Mesendoderm (in vitro differentiated cells): ENCODE measurements around the gene GTF3C1. TPM values are rescaled to one million over a fixed set of nuclear protein-coding genes. Genes with fewer than 3 reads are reported as not detected.

Experiments used
- DNase-seq: peaks from one replicate; pipeline ENCODE4 v3.0.0; 2013
- H2AK5ac ChIP-seq: 2 replicates; pipeline ENCODE4 v1.6.1; 2013; ENCODE audit warnings: low read length, inconsistent platforms
- H2BK120ac ChIP-seq: 2 replicates; pipeline ENCODE4 v1.6.1; 2013; ENCODE audit warnings: low read depth, mild to moderate bottlenecking, low read length, moderate library complexity, mixed read lengths
- H2BK15ac ChIP-seq: replicated peaks from 2 replicates; pipeline ENCODE4 v1.6.1; 2013; ENCODE audit warnings: low read depth, mild to moderate bottlenecking, moderate library complexity
- H2BK5ac ChIP-seq: 2 replicates; pipeline ENCODE4 v1.6.1; 2013; ENCODE audit warnings: low read length, inconsistent platforms
- H3K18ac ChIP-seq: 2 replicates; pipeline ENCODE4 v1.6.1; 2013; ENCODE audit warnings: mild to moderate bottlenecking, low read length, mixed read lengths
- H3K23ac ChIP-seq: one replicate; pipeline ENCODE4 v1.6.1; 2013; ENCODE audit warnings: low read length
- H3K27ac ChIP-seq: 2 replicates; pipeline ENCODE4 v1.5.1; 2013; ENCODE audit warnings: low read depth, mild to moderate bottlenecking, inconsistent platforms, low read length, moderate library complexity
- H3K27me3 ChIP-seq: 2 replicates; pipeline ENCODE4 v1.6.1; 2013; ENCODE audit warnings: low read length, control low read depth, mild to moderate bottlenecking, inconsistent platforms; ENCODE audit not compliant: insufficient read depth, poor library complexity
- H3K36me3 ChIP-seq: 2 replicates; pipeline ENCODE4 v1.6.1; 2013; ENCODE audit warnings: low read length, inconsistent platforms; ENCODE audit not compliant: control insufficient read depth, insufficient read depth
- H3K4ac ChIP-seq: one replicate; pipeline ENCODE4 v1.6.1; 2013; ENCODE audit warnings: low read depth, mild to moderate bottlenecking, low read length, moderate library complexity
- H3K4me1 ChIP-seq: 2 replicates; pipeline ENCODE4 v1.6.1; 2013; ENCODE audit warnings: low read depth, low read length, inconsistent platforms; ENCODE audit not compliant: control insufficient read depth
- H3K4me2 ChIP-seq: 2 replicates; pipeline ENCODE4 v1.6.1; 2013; ENCODE audit warnings: low read length
- H3K4me3 ChIP-seq: 2 replicates; pipeline ENCODE4 v1.5.1; 2013; ENCODE audit warnings: mild to moderate bottlenecking, low read length
- H3K56ac ChIP-seq: one replicate; pipeline ENCODE4 v1.6.1; 2013; ENCODE audit warnings: low read length
- H3K79me1 ChIP-seq: 2 replicates; pipeline ENCODE4 v1.6.1; 2013; ENCODE audit warnings: low read length, inconsistent platforms
- H3K79me2 ChIP-seq: 2 replicates; pipeline ENCODE4 v1.6.1; 2013; ENCODE audit warnings: mild to moderate bottlenecking, low read length; ENCODE audit not compliant: control insufficient read depth, insufficient read depth
- H3K9ac ChIP-seq: 2 replicates; pipeline ENCODE4 v1.6.1; 2013; ENCODE audit warnings: low read length, inconsistent platforms
- H4K5ac ChIP-seq: one replicate; pipeline ENCODE4 v1.6.1; 2013; ENCODE audit warnings: low read length
- H4K8ac ChIP-seq: one replicate; pipeline ENCODE4 v1.6.1; 2013; ENCODE audit warnings: low read depth, mild to moderate bottlenecking, control low read depth, low read length, moderate library complexity
- WGBS: extraction: QIAGEN DNeasy Blood & Tissue Kit; methylation state at CpG from one replicate; pipeline ENCODE4 v1.1.7; 2013; ENCODE audit warnings: low lambda C conversion rate, missing lambda C conversion rate; ENCODE audit not compliant: insufficient coverage; ENCODE audit errors: extremely low coverage; 5-methylcytosine and 5-hydroxymethylcytosine counted together
- polyA plus RNA-seq, 2 experiments: library from polyadenylated mRNA; stranded (reverse); fragments of 200-250 nt; gene quantifications; one replicate each; pipeline ENCODE4 v1.2.3, GENCODE V29; 2013

Gene GTF3C1, protein sequence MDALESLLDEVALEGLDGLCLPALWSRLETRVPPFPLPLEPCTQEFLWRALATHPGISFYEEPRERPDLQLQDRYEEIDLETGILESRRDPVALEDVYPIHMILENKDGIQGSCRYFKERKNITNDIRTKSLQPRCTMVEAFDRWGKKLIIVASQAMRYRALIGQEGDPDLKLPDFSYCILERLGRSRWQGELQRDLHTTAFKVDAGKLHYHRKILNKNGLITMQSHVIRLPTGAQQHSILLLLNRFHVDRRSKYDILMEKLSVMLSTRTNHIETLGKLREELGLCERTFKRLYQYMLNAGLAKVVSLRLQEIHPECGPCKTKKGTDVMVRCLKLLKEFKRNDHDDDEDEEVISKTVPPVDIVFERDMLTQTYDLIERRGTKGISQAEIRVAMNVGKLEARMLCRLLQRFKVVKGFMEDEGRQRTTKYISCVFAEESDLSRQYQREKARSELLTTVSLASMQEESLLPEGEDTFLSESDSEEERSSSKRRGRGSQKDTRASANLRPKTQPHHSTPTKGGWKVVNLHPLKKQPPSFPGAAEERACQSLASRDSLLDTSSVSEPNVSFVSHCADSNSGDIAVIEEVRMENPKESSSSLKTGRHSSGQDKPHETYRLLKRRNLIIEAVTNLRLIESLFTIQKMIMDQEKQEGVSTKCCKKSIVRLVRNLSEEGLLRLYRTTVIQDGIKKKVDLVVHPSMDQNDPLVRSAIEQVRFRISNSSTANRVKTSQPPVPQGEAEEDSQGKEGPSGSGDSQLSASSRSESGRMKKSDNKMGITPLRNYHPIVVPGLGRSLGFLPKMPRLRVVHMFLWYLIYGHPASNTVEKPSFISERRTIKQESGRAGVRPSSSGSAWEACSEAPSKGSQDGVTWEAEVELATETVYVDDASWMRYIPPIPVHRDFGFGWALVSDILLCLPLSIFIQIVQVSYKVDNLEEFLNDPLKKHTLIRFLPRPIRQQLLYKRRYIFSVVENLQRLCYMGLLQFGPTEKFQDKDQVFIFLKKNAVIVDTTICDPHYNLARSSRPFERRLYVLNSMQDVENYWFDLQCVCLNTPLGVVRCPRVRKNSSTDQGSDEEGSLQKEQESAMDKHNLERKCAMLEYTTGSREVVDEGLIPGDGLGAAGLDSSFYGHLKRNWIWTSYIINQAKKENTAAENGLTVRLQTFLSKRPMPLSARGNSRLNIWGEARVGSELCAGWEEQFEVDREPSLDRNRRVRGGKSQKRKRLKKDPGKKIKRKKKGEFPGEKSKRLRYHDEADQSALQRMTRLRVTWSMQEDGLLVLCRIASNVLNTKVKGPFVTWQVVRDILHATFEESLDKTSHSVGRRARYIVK (N-terminal part only)
- 50.5 TPM for polyA plus RNA-seq (2013, experiment 1 of 2)
- polyA plus RNA-seq (2013, experiment 2 of 2) = 52.2 TPM

DNA sequence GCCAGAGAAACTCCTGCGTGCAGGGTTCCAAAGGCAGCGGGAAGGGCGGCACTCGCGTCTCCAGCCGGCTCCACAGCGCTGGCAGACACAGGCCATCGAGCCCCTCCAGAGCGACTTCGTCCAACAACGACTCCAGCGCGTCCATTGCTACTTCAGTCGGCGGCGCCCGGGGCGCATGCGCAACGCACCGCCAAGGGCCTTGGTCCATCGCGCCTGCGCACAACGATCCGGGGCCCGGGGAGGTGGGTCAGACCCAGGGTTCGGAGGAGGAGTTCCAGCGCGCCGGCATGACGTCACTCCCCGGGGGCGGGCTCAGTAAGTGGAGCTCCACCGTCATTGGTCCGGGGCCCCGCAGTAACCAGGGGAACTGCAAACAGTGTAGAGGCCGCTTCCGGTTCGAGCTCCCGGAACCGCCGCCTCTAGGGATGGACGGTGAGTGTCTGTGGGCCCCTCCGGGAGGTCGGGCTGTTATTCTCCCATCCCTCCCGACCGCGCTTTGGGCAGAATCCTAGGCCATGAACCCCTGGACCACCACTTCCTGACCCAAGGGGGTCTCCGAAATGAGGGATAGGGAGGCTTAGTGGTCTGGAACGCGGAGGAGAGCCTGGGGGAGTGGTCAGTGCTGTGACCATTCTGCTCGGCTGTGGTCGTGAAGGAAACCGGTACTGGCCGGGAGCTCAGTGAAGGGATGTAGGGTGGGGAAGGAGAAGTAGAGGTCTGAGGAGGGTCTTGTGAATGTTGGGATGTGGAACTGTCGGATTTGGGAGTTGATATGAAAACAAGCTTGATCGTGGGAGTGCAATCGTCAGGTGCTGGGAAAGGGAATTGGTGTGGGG, at the start of gene GTF3C1, which contains the start of gene KATNIP:
TSS of gene GTF3C1 (minus strand) at position 168 of the 836 bp plus-strand sequence. CDS start at position 145, 23 bp downstream.
TSS of gene KATNIP (plus strand) at position 399 of the 836 bp plus-strand sequence. CDS start at position 426, 27 bp downstream.
- Histone ChIP-seq H3K9ac (peak within 1 kb of the TSS; percentile 97), H2BK5ac (no peak within 1 kb of the TSS), H3K4me2 (peak within 1 kb of the TSS; percentile 98), H3K23ac (peak within 1 kb of the TSS; percentile 45), H2BK15ac (no peak within 1 kb of the TSS), H3K56ac (peak within 1 kb of the TSS; percentile 97), H3K4me3 (peak within 1 kb of the TSS; percentile 100), H3K79me1 (peaks cover 16% of the 10 kb centered on the region), H4K8ac (no peak within 1 kb of the TSS), H3K27me3 (no peaks in the 10 kb centered on the region), H3K79me2 (peaks cover 33% of the 10 kb centered on the region), H3K4me1 (no peaks in the 10 kb centered on the region), H3K36me3 (peaks cover 1% of the 10 kb centered on the region), H2BK120ac (peak within 1 kb of the TSS; percentile 63), H3K27ac (no peak within 1 kb of the TSS), H3K18ac (peak within 1 kb of the TSS; percentile 72), H3K4ac (peak within 1 kb of the TSS; percentile 92), H4K5ac (no peak within 1 kb of the TSS), H2AK5ac (peak within 1 kb of the TSS; percentile 80)
- DNase-seq = peak; percentile 99
- no CpG with 5 or more reads among the region's 59 CpGs for WGBS

DNA sequence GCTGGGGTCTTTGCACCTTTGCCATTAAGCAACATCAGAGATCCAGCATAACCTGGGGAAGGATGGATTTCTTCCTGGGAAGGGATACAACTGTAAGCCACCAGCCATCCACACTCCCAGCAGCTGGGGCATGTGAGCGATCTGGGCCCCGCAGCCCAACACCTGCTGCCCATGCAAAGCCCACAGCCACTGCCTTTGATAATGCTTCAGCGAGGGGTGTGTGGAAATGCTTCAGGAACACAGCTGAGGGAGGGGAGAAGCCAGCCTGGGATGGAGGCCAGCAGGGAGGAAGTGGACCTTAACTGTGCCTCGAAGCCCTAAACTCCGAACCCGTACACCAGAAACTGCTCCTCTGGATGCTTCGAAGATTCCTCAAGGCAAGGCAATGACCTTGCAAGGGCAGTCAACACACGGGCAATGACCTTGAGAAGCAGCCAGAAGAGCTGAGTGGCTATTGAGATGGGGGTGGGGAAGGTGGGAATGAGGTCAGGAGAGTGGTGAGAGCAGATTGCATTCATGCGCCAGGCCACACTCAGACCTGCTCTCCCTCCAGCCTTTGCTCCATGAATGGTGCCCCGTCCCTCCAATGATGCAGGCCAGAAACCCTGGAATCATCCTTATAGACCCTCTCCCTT, 49.3 kb upstream of the GTF3C1 start:
- H2BK120ac ChIP-seq = no peak overlapping the region
- no peak overlapping the region for H2BK15ac ChIP-seq
- no peak overlapping the region for H3K4ac ChIP-seq
- H3K4me3 ChIP-seq = no peak overlapping the region
- DNase-seq = no peak
- no peaks in the 10 kb centered on the region for H3K79me2 ChIP-seq
- H3K36me3 ChIP-seq = no peaks in the 10 kb centered on the region
- H4K8ac ChIP-seq = no peak overlapping the region
- H3K27me3 ChIP-seq = no peaks in the 10 kb centered on the region
- H2AK5ac ChIP-seq = no peak overlapping the region
- H3K18ac ChIP-seq = no peak overlapping the region
- no peaks in the 10 kb centered on the region for H3K79me1 ChIP-seq
- H3K27ac ChIP-seq = no peak overlapping the region
- H3K9ac ChIP-seq = no peak overlapping the region
- no peak overlapping the region for H3K4me2 ChIP-seq
- H2BK5ac ChIP-seq = no peak overlapping the region
- no CpG with 5 or more reads among the region's 10 CpGs for WGBS
- H3K56ac ChIP-seq = no peak overlapping the region
- H3K23ac ChIP-seq = no peak overlapping the region
- H3K4me1 ChIP-seq = peaks cover 5% of the 10 kb centered on the region
- H4K5ac ChIP-seq = no peak overlapping the region

DNA sequence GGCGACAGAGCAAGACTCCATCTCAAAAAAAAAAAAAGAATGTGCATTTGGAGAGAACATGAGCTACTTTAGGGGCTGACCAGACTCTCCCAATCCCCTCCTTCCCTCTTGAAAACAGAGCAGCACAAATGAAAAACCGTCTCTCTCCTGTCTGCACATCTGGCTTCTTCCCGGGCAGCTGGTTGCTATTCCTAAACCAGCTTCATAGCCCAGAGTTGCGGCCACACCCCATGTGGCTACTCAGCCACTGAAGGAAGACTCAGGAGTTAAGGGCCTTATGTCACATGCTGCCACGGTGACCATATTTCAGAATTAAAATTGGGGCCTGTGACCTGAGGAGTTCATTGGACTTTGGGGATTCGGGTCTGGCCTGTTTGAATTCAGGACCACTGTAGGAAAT, 48.5 kb upstream of the GTF3C1 start:
- Histone ChIP-seq H2BK5ac (no peak overlapping the region), H4K8ac (no peak overlapping the region), H3K56ac (no peak overlapping the region), H2AK5ac (no peak overlapping the region), H3K4me1 (peaks cover 5% of the 10 kb centered on the region), H3K4me2 (no peak overlapping the region), H3K79me1 (no peaks in the 10 kb centered on the region), H3K27me3 (no peaks in the 10 kb centered on the region), H3K27ac (no peak overlapping the region), H3K23ac (no peak overlapping the region), H3K36me3 (no peaks in the 10 kb centered on the region), H4K5ac (no peak overlapping the region), H2BK120ac (no peak overlapping the region), H3K4me3 (no peak overlapping the region), H3K4ac (no peak overlapping the region), H3K9ac (no peak overlapping the region), H3K18ac (no peak overlapping the region), H2BK15ac (no peak overlapping the region), H3K79me2 (no peaks in the 10 kb centered on the region)
- WGBS = no CpG with 5 or more reads among the region's 6 CpGs
- DNase-seq = no peak

DNA sequence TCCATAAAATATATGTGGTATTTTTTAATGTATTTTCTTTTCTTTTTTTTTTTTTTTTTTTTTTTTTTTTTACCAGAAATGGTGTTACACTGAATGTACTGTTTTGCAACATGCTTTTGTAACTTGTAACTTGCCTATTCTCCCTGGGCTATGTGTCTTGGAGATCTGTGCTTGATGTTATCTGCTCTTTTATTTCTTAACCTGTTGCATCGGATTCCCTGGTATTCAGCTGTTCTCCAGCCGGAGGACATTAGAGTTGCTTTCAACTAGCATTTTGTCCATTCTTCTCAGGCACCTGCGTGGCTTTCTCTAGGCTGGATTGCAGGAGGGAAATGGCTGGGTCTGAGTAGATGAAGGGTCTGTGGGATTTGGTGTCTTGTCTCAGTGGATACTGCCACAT, 47.6 kb upstream of the GTF3C1 start:
- Histone ChIP-seq H3K23ac (no peak overlapping the region), H3K4me1 (peaks cover 5% of the 10 kb centered on the region), H3K4me3 (no peak overlapping the region), H3K36me3 (no peaks in the 10 kb centered on the region), H3K56ac (no peak overlapping the region), H3K18ac (no peak overlapping the region), H3K27me3 (no peaks in the 10 kb centered on the region), H3K4me2 (no peak overlapping the region), H4K5ac (no peak overlapping the region), H2BK5ac (no peak overlapping the region), H2BK120ac (no peak overlapping the region), H2AK5ac (no peak overlapping the region), H4K8ac (no peak overlapping the region), H3K79me2 (no peaks in the 10 kb centered on the region), H3K79me1 (no peaks in the 10 kb centered on the region), H3K4ac (no peak overlapping the region), H3K27ac (no peak overlapping the region), H3K9ac (no peak overlapping the region), H2BK15ac (no peak overlapping the region)
- no peak for DNase-seq
- WGBS = no CpG with 5 or more reads among the region's 3 CpGs
